PC-3 (cell line): Measurements from ENCODE around the gene TBC1D14. TPM values are rescaled to one million over a fixed set of nuclear protein-coding genes. Genes with fewer than 3 reads are reported as not detected.
A peak's percentile ranks its signal among the peaks of the same experiment; 100 is the strongest.

Experiments
- ATAC-seq: fragments of 200-7000 bp; cut with Tn5 transposase; 2 replicates; pipeline ENCODE4 v1.9.1; 2020; ENCODE audit warnings: mild to moderate bottlenecking, moderate library complexity
- BruUV-seq: library from RNA; stranded (reverse); fragments of 400-500 nt; replicated peaks from 2 replicates; lab custom pipeline; 2021; lab: Mats Ljungman, UMichigan
- CTCF ChIA-PET: fragments of 300-600 bp; sonication (Branson Sonifier 250); formaldehyde crosslinking; loops from one replicate; lab custom pipeline; 2022; ENCODE audit warnings: antibody characterized with exemption; lab: Charles Lee
- POLR2A ChIA-PET: fragments of 300-600 bp; sonication (Branson Sonifier 250); formaldehyde crosslinking; loops from one replicate; lab custom pipeline; 2022; ENCODE audit warnings: antibody characterized with exemption; ENCODE audit not compliant: unreplicated experiment; lab: Charles Lee
- DNase-seq: peaks from one replicate; pipeline ENCODE4 v3.0.0-alpha.2; 2015
- H2AFZ ChIP-seq: fragments of 300-600 bp; sonication (generic); 2 replicates; pipeline ENCODE4 v1.6.0; 2016; ENCODE audit warnings: antibody characterized with exemption, low read length
- H3F3A ChIP-seq: fragments of 300-600 bp; sonication (generic); one replicate; pipeline ENCODE4 v1.6.0; 2017; ENCODE audit warnings: antibody characterized with exemption, low read length, control low read depth, mild to moderate bottlenecking; ENCODE audit not compliant: unreplicated experiment
- H3K27ac ChIP-seq: fragments of 300-600 bp; sonication (generic); 2 replicates; pipeline ENCODE4 v1.5.1; 2016; ENCODE audit warnings: mild to moderate bottlenecking, low read length
- H3K27me3 ChIP-seq: fragments of 300-600 bp; sonication (generic); 2 replicates; pipeline ENCODE4 v1.6.1; 2016; ENCODE audit warnings: low read length, mixed read lengths
- H3K36me3 ChIP-seq: fragments of 300-600 bp; sonication (generic); 2 replicates; pipeline ENCODE4 v1.6.1; 2016; ENCODE audit warnings: low read depth, mixed run types, low read length, mixed read lengths
- H3K4me1 ChIP-seq: fragments of 300-600 bp; sonication (generic); 2 replicates; pipeline ENCODE4 v1.5.1; 2016; ENCODE audit warnings: low read length; ENCODE audit not compliant: insufficient read depth
- H3K4me2 ChIP-seq: fragments of 300-600 bp; sonication (generic); 2 replicates; pipeline ENCODE4 v1.6.0; 2016; ENCODE audit warnings: low read length
- H3K4me3 ChIP-seq: fragments of 300-600 bp; sonication (generic); 2 replicates; pipeline ENCODE4 v1.5.1; 2016; ENCODE audit warnings: mild to moderate bottlenecking, low read length, mixed read lengths
- H3K79me2 ChIP-seq: fragments of 300-600 bp; sonication (generic); 2 replicates; pipeline ENCODE4 v1.6.1; 2017; ENCODE audit warnings: low read length, mixed read lengths
- H3K9ac ChIP-seq: fragments of 300-600 bp; sonication (generic); 2 replicates; pipeline ENCODE4 v1.6.0; 2016; ENCODE audit warnings: mild to moderate bottlenecking, low read length
- H3K9me2 ChIP-seq: fragments of 300-600 bp; sonication (generic); replicated peaks from 2 replicates; pipeline ENCODE4 v1.6.1; 2016; ENCODE audit warnings: mixed run types, low read length, mixed read lengths
- H3K9me3 ChIP-seq: fragments of 300-600 bp; sonication (generic); 2 replicates; pipeline ENCODE4 v1.6.1; 2016; ENCODE audit warnings: low read length, mixed read lengths
- H4K20me1 ChIP-seq: fragments of 300-600 bp; sonication (generic); 2 replicates; pipeline ENCODE4 v1.6.1; 2016; ENCODE audit warnings: low read length, mixed read lengths
- EZH2 ChIP-seq: fragments of 300-600 bp; sonication (generic); IDR thresholded peaks from one replicate; pipeline ENCODE4 v1.6.1; 2017; ENCODE audit warnings: antibody characterized with exemption, mild to moderate bottlenecking, low read length; ENCODE audit not compliant: unreplicated experiment
- EZH2phosphoT487 ChIP-seq: fragments of 300-600 bp; sonication (generic); IDR thresholded peaks from 2 replicates; pipeline ENCODE4 v1.6.1; 2018; ENCODE audit warnings: mild to moderate bottlenecking, antibody characterized with exemption, low read length, borderline replicate concordance
- intact Hi-C: fragments of 100-400 bp; cut with micrococcal nuclease; formaldehyde crosslinking; loops from 2 replicates; pipeline ENCODE4 v1.9.0; 2023
- total RNA-seq: library from RNA; depleted of rRNA; stranded (reverse); fragments of >200 nt; gene quantifications from 2 replicates; pipeline ENCODE4 v1.2.3, GENCODE V29; 2014
- TF ChIP-seq, protein P1 (sequence below): fragments of 300-600 bp; sonication (generic); conservative IDR thresholded peaks from 2 replicates; pipeline ENCODE4 v1.5.1; 2017; ENCODE audit warnings: antibody characterized with exemption, low read depth, mild to moderate bottlenecking, low read length

TBC1D14 gene
- total RNA-seq, 1 experiment from 2014 or later: 33.0 TPM

DNA sequence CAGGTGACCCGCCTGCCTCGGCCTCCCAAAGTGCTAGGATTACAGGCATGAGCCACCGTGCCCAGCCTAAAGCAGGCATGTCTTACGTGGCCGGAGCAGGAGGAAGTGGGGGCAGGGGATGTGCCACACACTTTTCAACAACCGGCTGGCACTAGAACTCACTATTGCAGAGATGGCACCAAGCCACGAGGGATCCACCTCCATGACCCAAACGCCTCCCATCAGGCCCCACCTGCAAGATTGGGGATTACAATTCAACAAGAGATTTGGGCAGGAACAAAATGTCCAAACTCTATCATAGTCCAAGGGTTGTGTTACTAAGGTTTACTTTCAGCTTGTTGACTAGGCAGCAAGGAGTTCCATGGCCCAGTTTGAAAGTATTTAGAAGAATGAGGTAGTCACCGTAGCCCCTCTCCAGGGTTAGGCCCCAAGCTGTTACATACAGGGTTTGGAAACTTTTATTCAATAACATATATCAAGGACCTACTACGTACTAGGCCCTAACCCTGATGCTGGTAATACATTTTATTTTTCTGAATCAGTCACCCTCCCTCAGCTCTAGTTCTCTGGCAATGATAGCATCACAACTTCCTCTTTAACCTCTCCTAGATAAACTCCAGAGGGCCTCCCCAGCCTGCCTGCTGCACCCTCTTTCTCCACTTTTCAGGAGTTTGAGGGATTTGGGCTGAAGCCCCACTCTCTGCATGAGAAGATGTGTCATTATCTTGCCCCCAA lies 18.0 kb upstream of the TBC1D14 start:
- H3K4me3 ChIP-seq: no peak overlapping the region; the same call in 1 of the 2 replicates
- H3K36me3 ChIP-seq: no peaks in the 10 kb centered on the region
- DNase-seq: no peak
- H3K9me2 ChIP-seq: no peaks in the 10 kb centered on the region
- ATAC-seq: peak; percentile 35
- no peaks in the 10 kb centered on the region for H3K79me2 ChIP-seq
- peak overlapping the region; percentile 76 for H3K4me2 ChIP-seq
- H2AFZ ChIP-seq: peak overlapping the region; percentile 66
- no peaks in the 10 kb centered on the region for H3K9me3 ChIP-seq
- H4K20me1 ChIP-seq: no peaks in the 10 kb centered on the region
- no peaks in the 10 kb centered on the region for H3F3A ChIP-seq
- intact Hi-C loops: no loop called here
- H3K27me3 ChIP-seq: no peaks in the 10 kb centered on the region
- BruUV-seq: no TSS peak
- H3K4me1 ChIP-seq: peaks cover 6% of the 10 kb centered on the region; the same call in 1 of the 2 replicates
- TF ChIP-seq, protein P1, sequence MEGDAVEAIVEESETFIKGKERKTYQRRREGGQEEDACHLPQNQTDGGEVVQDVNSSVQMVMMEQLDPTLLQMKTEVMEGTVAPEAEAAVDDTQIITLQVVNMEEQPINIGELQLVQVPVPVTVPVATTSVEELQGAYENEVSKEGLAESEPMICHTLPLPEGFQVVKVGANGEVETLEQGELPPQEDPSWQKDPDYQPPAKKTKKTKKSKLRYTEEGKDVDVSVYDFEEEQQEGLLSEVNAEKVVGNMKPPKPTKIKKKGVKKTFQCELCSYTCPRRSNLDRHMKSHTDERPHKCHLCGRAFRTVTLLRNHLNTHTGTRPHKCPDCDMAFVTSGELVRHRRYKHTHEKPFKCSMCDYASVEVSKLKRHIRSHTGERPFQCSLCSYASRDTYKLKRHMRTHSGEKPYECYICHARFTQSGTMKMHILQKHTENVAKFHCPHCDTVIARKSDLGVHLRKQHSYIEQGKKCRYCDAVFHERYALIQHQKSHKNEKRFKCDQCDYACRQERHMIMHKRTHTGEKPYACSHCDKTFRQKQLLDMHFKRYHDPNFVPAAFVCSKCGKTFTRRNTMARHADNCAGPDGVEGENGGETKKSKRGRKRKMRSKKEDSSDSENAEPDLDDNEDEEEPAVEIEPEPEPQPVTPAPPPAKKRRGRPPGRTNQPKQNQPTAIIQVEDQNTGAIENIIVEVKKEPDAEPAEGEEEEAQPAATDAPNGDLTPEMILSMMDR: no peak
- TF ChIP-seq EZH2phosphoT487 (no peak), EZH2 (no peak)
- ChIA-PET CTCF (no interaction called here), POLR2A (no interaction called here)
- H3K9ac ChIP-seq: no peak overlapping the region
- H3K27ac ChIP-seq: no peak overlapping the region

DNA sequence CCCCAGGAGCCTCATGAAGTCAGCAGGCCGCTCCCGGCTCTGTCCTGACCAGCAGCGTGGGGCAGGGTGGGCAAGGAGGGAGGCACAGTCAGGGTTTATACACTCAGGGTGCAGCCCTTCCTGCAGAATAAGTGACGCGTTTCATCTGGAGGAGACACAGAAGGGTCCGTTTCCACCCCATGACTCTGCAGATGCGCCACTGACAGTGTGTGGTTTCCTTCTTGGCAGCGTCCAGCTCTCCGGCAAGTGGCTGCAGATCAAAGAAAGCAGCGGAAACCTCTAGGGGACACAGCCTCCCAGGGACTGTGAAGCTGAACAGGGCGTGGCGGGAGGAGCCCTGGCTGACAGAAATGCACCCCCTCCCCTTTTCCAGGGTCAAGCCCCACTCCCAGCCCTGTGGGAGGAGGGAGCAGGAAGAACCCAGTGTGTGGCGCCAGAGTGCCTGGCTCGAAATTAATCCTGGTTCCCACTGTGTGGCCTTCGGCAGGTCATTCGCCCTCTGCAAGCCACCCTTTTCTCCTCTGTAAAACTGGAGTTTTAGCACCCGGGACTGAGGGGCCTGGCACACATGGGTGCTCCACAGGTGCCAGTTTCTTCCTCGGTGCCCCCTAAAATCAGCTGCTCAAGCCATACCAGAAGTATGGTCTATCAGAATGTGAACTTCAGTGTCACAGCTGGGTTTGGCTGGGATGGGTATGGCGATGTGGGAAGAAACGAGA lies 17.3 kb upstream of the TBC1D14 start:
- Histone ChIP-seq H3K4me2 (peak overlapping the region; percentile 76), H3K9me2 (no peaks in the 10 kb centered on the region), H3K36me3 (no peaks in the 10 kb centered on the region), H3K9me3 (no peaks in the 10 kb centered on the region), H3K4me1 (peaks cover 6% of the 10 kb centered on the region; the same call in 1 of the 2 replicates), H4K20me1 (no peaks in the 10 kb centered on the region), H3K27ac (no peak overlapping the region), H3K27me3 (no peaks in the 10 kb centered on the region), H3F3A (no peaks in the 10 kb centered on the region), H3K79me2 (no peaks in the 10 kb centered on the region), H3K4me3 (peak overlapping the region; percentile 27; the same call in 1 of the 2 replicates), H3K9ac (no peak overlapping the region), H2AFZ (peak overlapping the region; percentile 66)
- TF ChIP-seq, protein P1: peak; percentile 24; the same call in 1 of the 2 replicates
- TF ChIP-seq EZH2 (no peak), EZH2phosphoT487 (no peak)
- intact Hi-C loops: no loop called here
- BruUV-seq: no TSS peak
- ChIA-PET POLR2A (interaction anchor here (0.6 kb wide), 1 partner anchor 202 kb away, joined by 3 read pairs; no protein-coding TSS in a partner anchor), CTCF (no interaction called here)
- ATAC-seq (peak; percentile 87), DNase-seq (peak; percentile 39)

DNA sequence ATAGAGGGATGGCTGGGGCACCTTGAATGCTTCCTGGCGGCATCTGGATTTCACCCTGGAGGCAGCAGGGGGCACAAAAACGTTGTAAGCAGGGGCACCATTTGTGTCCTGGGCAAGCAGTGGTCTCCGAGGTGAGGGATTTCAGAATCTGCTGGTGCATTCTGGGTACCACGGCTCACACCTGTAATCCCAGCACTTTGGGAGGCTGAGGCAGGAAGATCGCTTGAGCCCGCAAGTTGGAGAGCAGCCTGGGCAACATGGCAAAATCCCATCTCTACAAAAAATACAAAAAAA lies 16.8 kb upstream of the TBC1D14 start:
- Histone ChIP-seq H3K4me3 (no peak overlapping the region), H4K20me1 (no peaks in the 10 kb centered on the region), H3K27ac (no peak overlapping the region), H3K4me1 (peaks cover 6% of the 10 kb centered on the region; the same call in 1 of the 2 replicates), H3K79me2 (no peaks in the 10 kb centered on the region), H3F3A (no peaks in the 10 kb centered on the region), H3K9me3 (no peaks in the 10 kb centered on the region), H3K9ac (no peak overlapping the region), H3K27me3 (no peaks in the 10 kb centered on the region), H3K9me2 (no peaks in the 10 kb centered on the region), H3K4me2 (no peak overlapping the region), H2AFZ (no peak overlapping the region), H3K36me3 (no peaks in the 10 kb centered on the region)
- TF ChIP-seq EZH2phosphoT487 (no peak), EZH2 (no peak)
- TF ChIP-seq, protein P1: no peak
- DNase-seq: no peak
- POLR2A ChIA-PET: no interaction called here
- BruUV-seq: no TSS peak
- CTCF ChIA-PET: no interaction called here
- no peak for ATAC-seq
- intact Hi-C loops: no loop called here
